Measurements from ENCODE around the gene SLC9A8.

SLC9A8 gene

GRCh38 chr20:49899541-49900383, 87.1 kb downstream of the SLC9A8 start:
- no peak for DNase-seq

GRCh38 chr20:49901588-49901987, 89.0 kb downstream of the SLC9A8 start:
- DNase-seq = no peak

GRCh38 chr20:49904440-49905214, 92.0 kb downstream of the SLC9A8 start:
- no peak for DNase-seq

GRCh38 chr20:49905415-49906091, 92.9 kb downstream of the SLC9A8 start:
- DNase-seq = no peak

GRCh38 chr20:49906101-49906604, 93.5 kb downstream of the SLC9A8 start:
- DNase-seq = no peak

- no peak for DNase-seq
Measured at GRCh38 chr20:49906615-49907154, 94.1 kb downstream of the SLC9A8 start.

- DNase-seq = no peak
Measured at GRCh38 chr20:49907405-49908257, 95.0 kb downstream of the SLC9A8 start.

- DNase-seq = no peak
Measured at GRCh38 chr20:49908258-49908565, 95.6 kb downstream of the SLC9A8 start.

GRCh38 chr20:49909499-49910339, 97.1 kb downstream of the SLC9A8 start:
- no peak for DNase-seq

- no peak for DNase-seq
Measured at GRCh38 chr20:49910340-49910706, 97.7 kb downstream of the SLC9A8 start.

- DNase-seq = no peak
Measured at GRCh38 chr20:49913399-49914047, 100.9 kb downstream of the SLC9A8 start.

- DNase-seq = no peak
Measured at GRCh38 chr20:49914310-49915117, 101.9 kb downstream of the SLC9A8 start.

GRCh38 chr20:49915118-49915379, 102.4 kb downstream of the SLC9A8 start:
- DNase-seq = no peak

GRCh38 chr20:49915380-49916145, 102.9 kb downstream of the SLC9A8 start, which contains the start of gene SPATA2:
SPATA2 (minus strand) TSS chr20:49915529; CDS start chr20:49908490, 7,039 bp downstream.
- DNase-seq = peak; percentile 83

- DNase-seq = peak; percentile 37
Measured at GRCh38 chr20:49916146-49917002, 103.7 kb downstream of the SLC9A8 start.

- no peak for DNase-seq
Measured at GRCh38 chr20:49918446-49918845, 105.8 kb downstream of the SLC9A8 start.

- no peak for DNase-seq
Measured at GRCh38 chr20:49919009-49919408, 106.4 kb downstream of the SLC9A8 start.

- DNase-seq = no peak
Measured at GRCh38 chr20:49919461-49919860, 106.8 kb downstream of the SLC9A8 start.
